Measurements from ENCODE around the gene INSYN2A. TPM values are rescaled to one million over a fixed set of nuclear protein-coding genes. Genes with fewer than 3 reads are reported as not detected.

INSYN2A gene
- polyA plus RNA-seq, 1 experiment: 0.04 TPM

DNA sequence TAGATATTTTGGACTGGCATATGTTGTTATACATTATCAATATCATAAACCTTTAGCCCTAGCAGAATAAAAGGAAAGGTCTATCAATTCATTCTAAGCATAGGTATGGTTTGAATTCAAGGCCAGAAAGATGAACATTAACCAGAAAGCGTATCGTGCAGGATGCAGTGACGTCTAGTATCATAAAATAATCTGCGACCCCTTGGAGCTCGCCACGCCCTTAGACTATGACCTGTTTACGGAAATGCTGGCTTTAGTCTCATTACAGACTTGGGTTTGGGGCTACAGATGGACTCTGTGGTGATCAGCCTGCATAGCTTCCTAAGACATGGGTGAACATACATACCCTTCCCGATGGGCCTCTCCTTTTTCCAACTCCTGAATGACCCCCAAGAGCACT, 21.5 kb downstream of the INSYN2A start:
- TF ChIP-seq, protein P1, sequence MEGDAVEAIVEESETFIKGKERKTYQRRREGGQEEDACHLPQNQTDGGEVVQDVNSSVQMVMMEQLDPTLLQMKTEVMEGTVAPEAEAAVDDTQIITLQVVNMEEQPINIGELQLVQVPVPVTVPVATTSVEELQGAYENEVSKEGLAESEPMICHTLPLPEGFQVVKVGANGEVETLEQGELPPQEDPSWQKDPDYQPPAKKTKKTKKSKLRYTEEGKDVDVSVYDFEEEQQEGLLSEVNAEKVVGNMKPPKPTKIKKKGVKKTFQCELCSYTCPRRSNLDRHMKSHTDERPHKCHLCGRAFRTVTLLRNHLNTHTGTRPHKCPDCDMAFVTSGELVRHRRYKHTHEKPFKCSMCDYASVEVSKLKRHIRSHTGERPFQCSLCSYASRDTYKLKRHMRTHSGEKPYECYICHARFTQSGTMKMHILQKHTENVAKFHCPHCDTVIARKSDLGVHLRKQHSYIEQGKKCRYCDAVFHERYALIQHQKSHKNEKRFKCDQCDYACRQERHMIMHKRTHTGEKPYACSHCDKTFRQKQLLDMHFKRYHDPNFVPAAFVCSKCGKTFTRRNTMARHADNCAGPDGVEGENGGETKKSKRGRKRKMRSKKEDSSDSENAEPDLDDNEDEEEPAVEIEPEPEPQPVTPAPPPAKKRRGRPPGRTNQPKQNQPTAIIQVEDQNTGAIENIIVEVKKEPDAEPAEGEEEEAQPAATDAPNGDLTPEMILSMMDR (IDR thresholded peaks at IDR 0.05; ENCODE audit: insufficient read depth, low read depth, low read length): no peak
- ChIA-PET POLR2A (no interaction called here), CTCF (interaction anchor here (1.0 kb wide), 1 partner anchor 11 kb away, joined by 3 read pairs; no protein-coding TSS in a partner anchor)
- Histone ChIP-seq H3K4me3 (ENCODE audit: low read depth, low read length) (no peak overlapping the region), H3K27me3 (ENCODE audit: control insufficient read depth, insufficient read depth, low read length) (no peaks in the 10 kb centered on the region), H3K36me3 (ENCODE audit: control insufficient read depth, insufficient read depth, low read length) (peaks cover 6% of the 10 kb centered on the region)
- DNase-seq (ENCODE audit: low read depth): no peak

DNA sequence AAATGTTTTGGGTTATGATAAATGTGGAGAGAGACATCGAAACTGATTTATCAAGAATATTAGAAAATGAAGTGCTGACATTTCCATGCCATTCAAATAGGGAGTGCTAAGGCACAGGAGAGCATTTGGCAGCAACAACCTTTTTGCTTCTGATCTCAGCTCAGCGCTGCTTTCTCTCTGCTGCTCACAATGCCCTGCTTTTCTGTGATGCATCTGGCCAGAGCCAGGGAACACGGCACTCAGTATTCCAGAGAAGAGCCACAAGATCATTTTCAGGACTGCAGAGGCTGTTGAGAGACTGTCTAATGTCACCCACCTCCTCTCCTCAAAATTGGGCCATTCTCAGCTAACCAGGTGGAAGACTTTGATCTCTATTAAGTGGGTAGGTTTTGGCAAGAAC, 28.1 kb downstream of the INSYN2A start:
- H3K4me3 ChIP-seq (ENCODE audit: low read depth, low read length): no peak overlapping the region

DNA sequence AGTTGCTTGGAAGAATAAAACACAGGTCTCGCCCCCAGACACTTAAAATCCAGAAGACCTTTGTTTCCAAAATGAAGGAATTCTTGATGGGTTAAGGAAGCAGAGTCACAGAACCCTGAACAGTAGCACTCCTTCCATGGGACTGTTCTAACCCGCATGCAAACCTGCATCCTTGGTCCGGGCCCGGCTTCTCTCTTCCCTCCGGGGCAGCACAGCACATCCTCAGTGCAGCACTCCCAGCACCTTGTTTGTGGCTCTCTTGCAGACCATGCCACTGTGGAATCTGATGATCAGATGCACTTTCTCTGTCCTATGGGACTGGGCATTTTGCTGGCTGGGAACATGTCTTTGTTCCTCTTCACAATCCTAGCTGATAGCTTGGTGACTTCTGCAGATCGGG, 33.5 kb downstream of the INSYN2A start:
- CTCF ChIA-PET: no interaction called here
- H3K4me3 ChIP-seq (ENCODE audit: low read depth, low read length): no peak overlapping the region
- H3K36me3 ChIP-seq (ENCODE audit: control insufficient read depth, insufficient read depth, low read length): no peaks in the 10 kb centered on the region
- POLR2A ChIA-PET: no interaction called here
- no peak for DNase-seq (ENCODE audit: low read depth)
- TF ChIP-seq, protein P1 (IDR thresholded peaks at IDR 0.05; ENCODE audit: insufficient read depth, low read depth, low read length): no peak
- H3K27me3 ChIP-seq (ENCODE audit: control insufficient read depth, insufficient read depth, low read length): no peaks in the 10 kb centered on the region

More for the DNA sequence above, 28.1 kb downstream of the INSYN2A start:
- Histone ChIP-seq H3K27me3 (ENCODE audit: control insufficient read depth, insufficient read depth, low read length) (no peaks in the 10 kb centered on the region), H3K36me3 (ENCODE audit: control insufficient read depth, insufficient read depth, low read length) (no peaks in the 10 kb centered on the region)
- ChIA-PET POLR2A (no interaction called here), CTCF (no interaction called here)
- DNase-seq (ENCODE audit: low read depth): no peak
- TF ChIP-seq, protein P1 (IDR thresholded peaks at IDR 0.05; ENCODE audit: insufficient read depth, low read depth, low read length): no peak

DNA sequence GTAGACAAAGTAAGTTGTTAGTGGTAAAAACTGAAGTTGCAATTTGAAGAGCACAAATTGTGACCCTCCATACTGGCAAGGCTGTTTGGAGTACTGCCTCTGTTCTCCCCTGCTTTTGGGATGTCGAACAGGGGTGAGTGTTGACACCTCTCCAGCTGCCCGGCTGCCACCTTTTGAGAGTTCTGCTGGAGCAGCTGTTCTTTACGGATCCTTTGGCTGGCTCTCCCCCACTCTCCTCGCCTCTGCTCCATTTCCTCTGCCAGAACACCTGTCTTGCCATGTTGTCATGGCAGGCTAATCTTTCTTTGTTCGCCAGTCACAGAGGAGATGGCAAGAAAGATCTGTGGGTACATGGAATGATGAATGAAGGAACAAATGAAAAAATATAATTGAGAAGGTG, 34.9 kb downstream of the INSYN2A start:
- TF ChIP-seq, protein P1 (IDR thresholded peaks at IDR 0.05; ENCODE audit: insufficient read depth, low read depth, low read length): no peak
- POLR2A ChIA-PET: no interaction called here
- CTCF ChIA-PET: no interaction called here

DNA sequence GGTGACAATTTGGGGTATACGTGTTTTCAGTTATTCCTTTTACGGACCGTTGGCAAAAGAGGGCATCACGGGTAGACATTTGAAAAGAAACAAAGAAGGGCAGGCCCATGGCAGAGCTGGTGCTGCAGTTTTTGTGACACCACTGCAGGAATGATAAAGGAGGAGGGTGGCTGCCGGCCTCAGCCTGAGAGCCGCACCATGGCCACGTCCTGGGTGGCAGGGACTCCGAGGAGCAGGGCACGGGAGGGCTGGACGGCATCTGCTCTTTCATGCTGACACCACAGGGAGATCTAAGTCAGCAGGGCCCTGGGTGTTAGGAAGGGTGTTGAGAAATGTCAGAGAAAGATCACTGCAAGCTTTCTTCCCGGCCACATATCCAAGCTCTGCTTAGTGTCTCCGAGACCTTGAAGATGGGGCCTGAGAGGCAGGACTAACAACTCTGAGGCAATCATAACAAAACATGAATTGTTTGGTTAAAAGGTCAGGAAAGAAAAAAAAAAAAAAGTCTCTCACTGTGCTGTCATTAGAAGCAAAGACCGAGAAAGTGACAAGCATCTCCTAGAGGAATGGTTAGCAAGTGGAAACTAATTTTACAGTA, 36.6 kb downstream of the INSYN2A start:
- Histone ChIP-seq H3K36me3 (ENCODE audit: control insufficient read depth, insufficient read depth, low read length) (no peaks in the 10 kb centered on the region), H3K27me3 (ENCODE audit: control insufficient read depth, insufficient read depth, low read length) (no peaks in the 10 kb centered on the region), H3K4me3 (ENCODE audit: low read depth, low read length) (no peak overlapping the region)
- ChIA-PET POLR2A (no interaction called here), CTCF (no interaction called here)
- TF ChIP-seq, protein P1 (IDR thresholded peaks at IDR 0.05; ENCODE audit: insufficient read depth, low read depth, low read length): no peak
- DNase-seq (ENCODE audit: low read depth): no peak

More for the DNA sequence above, 34.9 kb downstream of the INSYN2A start:
- DNase-seq (ENCODE audit: low read depth): no peak
- no peak overlapping the region for H3K4me3 ChIP-seq (ENCODE audit: low read depth, low read length)
- no peaks in the 10 kb centered on the region for H3K36me3 ChIP-seq (ENCODE audit: control insufficient read depth, insufficient read depth, low read length)
- H3K27me3 ChIP-seq (ENCODE audit: control insufficient read depth, insufficient read depth, low read length): no peaks in the 10 kb centered on the region
